Hepatocyte (in vitro differentiated cells): ENCODE measurements around the gene CRABP1.

ENCODE experiments used
- CTCF ChIP-seq: fragments of 200-600 bp; sonication (generic); IDR thresholded peaks from 2 replicates; pipeline ENCODE4 v1.5.1; 2016; ENCODE audit warnings: antibody characterized with exemption, mild to moderate bottlenecking; ENCODE audit not compliant: poor library complexity
- EZH2 ChIP-seq: fragments of 200-600 bp; sonication (generic); IDR thresholded peaks from 2 replicates; pipeline ENCODE4 v1.6.1; 2016; ENCODE audit warnings: antibody characterized with exemption, mild to moderate bottlenecking, borderline replicate concordance

DNA sequence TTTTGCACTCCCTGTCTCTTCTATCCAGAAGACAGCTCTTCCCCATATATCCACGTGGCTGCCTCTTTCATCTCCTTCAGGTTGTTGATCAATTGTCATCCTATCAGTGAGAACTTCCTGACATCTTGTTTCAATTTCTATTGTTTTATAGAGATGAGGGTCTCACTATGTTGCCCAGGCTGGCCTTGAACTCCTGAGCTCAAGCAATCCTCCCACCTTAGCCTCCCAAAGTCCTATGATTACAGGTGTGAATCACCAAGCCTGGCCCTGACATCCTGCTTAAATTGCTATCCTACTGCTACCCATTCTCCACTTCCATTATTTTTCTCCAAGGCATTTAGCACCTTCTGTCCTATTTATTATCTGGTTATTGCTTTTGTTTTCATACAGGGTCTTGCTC, 53.0 kb downstream of the CRABP1 start:
- TF ChIP-seq CTCF (no peak), EZH2 (no peak)
